HEK293 (cell line): ENCODE data around the gene TNMD.
A peak's percentile ranks its signal among the peaks of the same experiment; 100 is the strongest.

ENCODE experiments used
- CTCF ChIA-PET: fragments of 350-600 bp; formaldehyde crosslinking; extraction: SDS; loops from one replicate; lab custom pipeline; 2021; ENCODE audit warnings: antibody characterized with exemption; lab: Yijun Ruan, JAX
- POLR2A ChIA-PET: fragments of 300-600 bp; formaldehyde crosslinking; extraction: SDS; loops from one replicate; lab custom pipeline; 2020; ENCODE audit warnings: antibody characterized with exemption, inconsistent platforms; lab: Yijun Ruan, JAX
- H3K27ac ChIP-seq: fragments of 200-500 bp; sonication (Bioruptor generic); 2 replicates; pipeline ENCODE4 v1.5.1; 2014; ENCODE audit warnings: low read depth, low read length, control low read depth, inconsistent platforms; ENCODE audit errors: extremely low read depth
- H3K36me3 ChIP-seq, 2 experiments: fragments of 200-500 bp in 1 of 2; sonication (Bioruptor generic) in 1 of 2; 1 replicate in 1 of 2; 2 replicates in 1 of 2; pipeline ENCODE4 v1.5.1; 2014 to 2017; ENCODE audit warnings: inconsistent platforms in 2 of 2, low read length in 2 of 2; ENCODE audit not compliant: control insufficient read depth in 2 of 2, insufficient read depth in 1 of 2
- H3K4me1 ChIP-seq: fragments of 200-500 bp; sonication (Bioruptor generic); 2 replicates; pipeline ENCODE4 v1.5.1; 2014; ENCODE audit warnings: mild to moderate bottlenecking, low read length, inconsistent platforms; ENCODE audit not compliant: control insufficient read depth, insufficient read depth
- H3K4me3 ChIP-seq: 2 replicates; pipeline ENCODE4 v1.5.1; 2011; ENCODE audit warnings: low read depth, mild to moderate bottlenecking, control low read depth, low read length, moderate library complexity
- H3K9me3 ChIP-seq: fragments of 200-500 bp; sonication (Bioruptor generic); 2 replicates; pipeline ENCODE4 v1.5.1; 2014; ENCODE audit warnings: low read depth, low read length, inconsistent platforms; ENCODE audit not compliant: control insufficient read depth, insufficient read depth
- BCL11B ChIP-seq: fragments of 450-650 bp; formaldehyde crosslinking; IDR thresholded peaks from 2 replicates; pipeline ENCODE4 v1.5.1; 2016; ENCODE audit warnings: low read depth, missing biosample characterization, missing genetic modification characterization
- CTCF ChIP-seq: fragments of 450-650 bp; formaldehyde crosslinking; IDR thresholded peaks from 2 replicates; pipeline ENCODE4 v1.5.1; 2016; ENCODE audit warnings: missing biosample characterization, missing genetic modification characterization
- FEZF1 ChIP-seq: fragments of 450-650 bp; formaldehyde crosslinking; IDR thresholded peaks from 2 replicates; pipeline ENCODE4 v1.5.1; 2016; ENCODE audit warnings: missing biosample characterization, missing genetic modification characterization
- PBX3 ChIP-seq: sonication (generic); formaldehyde crosslinking; IDR thresholded peaks from 2 replicates; pipeline ENCODE4 v1.8.1; 2022; ENCODE audit warnings: mild to moderate bottlenecking, moderate library complexity, missing genetic modification reagents
- SCRT1 ChIP-seq: fragments of 450-650 bp; formaldehyde crosslinking; IDR thresholded peaks from 2 replicates; pipeline ENCODE4 v1.5.1; 2016; ENCODE audit warnings: missing biosample characterization, missing genetic modification characterization, borderline replicate concordance
- SP3 ChIP-seq: fragments of 450-650 bp; formaldehyde crosslinking; IDR thresholded peaks from 2 replicates; pipeline ENCODE4 v1.5.1; 2016; ENCODE audit warnings: missing biosample characterization, missing genetic modification characterization
- ZBTB1 ChIP-seq: fragments of 450-650 bp; formaldehyde crosslinking; IDR thresholded peaks from 2 replicates; pipeline ENCODE4 v1.5.1; 2016; ENCODE audit warnings: missing biosample characterization, missing genetic modification characterization
- ZFP41 ChIP-seq: fragments of 450-650 bp; formaldehyde crosslinking; IDR thresholded peaks from 2 replicates; pipeline ENCODE4 v1.5.1; 2016; ENCODE audit warnings: missing biosample characterization, missing genetic modification characterization, borderline replicate concordance
- ZIC2 ChIP-seq: fragments of 450-650 bp; formaldehyde crosslinking; IDR thresholded peaks from 2 replicates; pipeline ENCODE4 v1.5.1; 2016; ENCODE audit warnings: missing biosample characterization, missing genetic modification characterization
- ZNF114 ChIP-seq: fragments of 450-650 bp; formaldehyde crosslinking; IDR thresholded peaks from 2 replicates; pipeline ENCODE4 v1.5.0; 2017; ENCODE audit warnings: missing biosample characterization, missing genetic modification characterization
- ZNF138 ChIP-seq: fragments of 450-650 bp; formaldehyde crosslinking; IDR thresholded peaks from 2 replicates; pipeline ENCODE4 v1.5.1; 2016; ENCODE audit warnings: missing biosample characterization, missing genetic modification characterization, borderline replicate concordance
- ZNF155 ChIP-seq: fragments of 450-650 bp; formaldehyde crosslinking; IDR thresholded peaks from 2 replicates; pipeline ENCODE4 v1.5.1; 2016; ENCODE audit warnings: missing biosample characterization, missing genetic modification characterization
- ZNF202 ChIP-seq: fragments of 450-650 bp; formaldehyde crosslinking; IDR thresholded peaks from 2 replicates; pipeline ENCODE4 v1.5.1; 2016; ENCODE audit warnings: missing biosample characterization, missing genetic modification characterization, borderline replicate concordance
- ZNF473 ChIP-seq: fragments of 450-650 bp; formaldehyde crosslinking; IDR thresholded peaks from 2 replicates; pipeline ENCODE4 v1.5.1; 2017; ENCODE audit warnings: missing biosample characterization, missing genetic modification characterization
- ZNF624 ChIP-seq: fragments of 450-650 bp; formaldehyde crosslinking; IDR thresholded peaks from 2 replicates; pipeline ENCODE4 v1.5.1; 2017; ENCODE audit warnings: missing biosample characterization, missing genetic modification characterization
- ZNF654 ChIP-seq: fragments of 450-650 bp; formaldehyde crosslinking; IDR thresholded peaks from 2 replicates; pipeline ENCODE4 v1.5.1; 2016; ENCODE audit warnings: low read depth, missing biosample characterization, missing genetic modification characterization
- ZNF692 ChIP-seq: fragments of 450-650 bp; formaldehyde crosslinking; IDR thresholded peaks from 2 replicates; pipeline ENCODE4 v1.5.1; 2016; ENCODE audit warnings: missing biosample characterization, missing genetic modification characterization
- TF ChIP-seq, protein P1 (sequence below): fragments of 450-650 bp; formaldehyde crosslinking; IDR thresholded peaks from 2 replicates; pipeline ENCODE4 v1.5.1; 2017; ENCODE audit warnings: missing biosample characterization, mild to moderate bottlenecking, missing genetic modification characterization, moderate library complexity
- TF ChIP-seq, protein P2 (sequence below): fragments of 450-650 bp; formaldehyde crosslinking; IDR thresholded peaks from 2 replicates; pipeline ENCODE4 v1.5.1; 2016; ENCODE audit warnings: missing biosample characterization, missing genetic modification characterization

The TNMD gene

DNA sequence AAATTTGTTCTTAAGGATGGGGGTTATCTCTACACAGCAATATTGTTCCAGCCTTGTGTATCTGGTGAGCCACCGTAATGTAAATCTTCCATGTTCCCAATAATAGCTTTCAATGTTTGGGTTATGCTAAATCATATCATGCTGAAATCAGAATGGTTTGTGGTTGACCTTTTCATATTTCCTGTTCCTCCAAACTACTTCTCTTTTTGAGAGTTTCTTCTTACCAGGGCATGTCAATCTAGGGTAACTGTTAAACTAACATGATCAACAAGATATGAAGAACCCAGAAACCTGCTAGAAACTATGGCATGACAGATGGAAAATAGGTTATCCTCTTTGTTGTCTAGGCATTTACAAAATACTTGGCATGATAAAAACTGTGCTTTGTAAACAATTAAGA, 22.0 kb downstream of the TNMD start:
- Histone ChIP-seq H3K9me3 (no peaks in the 10 kb centered on the region), H3K27ac (no peak overlapping the region), H3K36me3 (no peaks in the 10 kb centered on the region), H3K4me3 (no peak overlapping the region), H3K4me1 (no peaks in the 10 kb centered on the region)
- ChIA-PET CTCF (interaction anchor here (0.9 kb wide), 1 partner anchor 183 kb away, joined by 3 read pairs; no protein-coding TSS in a partner anchor), POLR2A (no interaction called here)
- TF ChIP-seq ZNF202 (tag by site-specific recombination) (no peak), ZNF114 (tag by site-specific recombination) (no peak), BCL11B (tag by site-specific recombination) (no peak), ZIC2 (no peak), SP3 (tag by site-specific recombination) (no peak), ZNF624 (tag by site-specific recombination) (no peak), ZNF692 (tag by site-specific recombination) (no peak), ZFP41 (tag by site-specific recombination) (no peak), ZNF473 (tag by site-specific recombination) (no peak), SCRT1 (tag by site-specific recombination) (no peak), CTCF (tag by site-specific recombination) (no peak), ZNF138 (tag by site-specific recombination) (no peak), ZBTB1 (tag by site-specific recombination) (no peak), ZNF155 (tag by site-specific recombination) (no peak)
- TF ChIP-seq, protein P1, sequence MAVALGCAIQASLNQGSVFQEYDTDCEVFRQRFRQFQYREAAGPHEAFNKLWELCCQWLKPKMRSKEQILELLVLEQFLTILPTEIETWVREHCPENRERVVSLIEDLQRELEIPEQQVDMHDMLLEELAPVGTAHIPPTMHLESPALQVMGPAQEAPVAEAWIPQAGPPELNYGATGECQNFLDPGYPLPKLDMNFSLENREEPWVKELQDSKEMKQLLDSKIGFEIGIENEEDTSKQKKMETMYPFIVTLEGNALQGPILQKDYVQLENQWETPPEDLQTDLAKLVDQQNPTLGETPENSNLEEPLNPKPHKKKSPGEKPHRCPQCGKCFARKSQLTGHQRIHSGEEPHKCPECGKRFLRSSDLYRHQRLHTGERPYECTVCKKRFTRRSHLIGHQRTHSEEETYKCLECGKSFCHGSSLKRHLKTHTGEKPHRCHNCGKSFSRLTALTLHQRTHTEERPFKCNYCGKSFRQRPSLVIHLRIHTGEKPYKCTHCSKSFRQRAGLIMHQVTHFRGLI (tag by site-specific recombination), result no peak

- ChIA-PET POLR2A (no interaction called here), CTCF (interaction anchor here (0.6 to 1.5 kb wide), 9 partner anchors 13 to 186 kb away, joined by 3 to 8 read pairs (median 3); no protein-coding TSS in a partner anchor)
- no peak for TF ChIP-seq PBX3 (CRISPR knock-in tag)
- TF ChIP-seq, protein P2, sequence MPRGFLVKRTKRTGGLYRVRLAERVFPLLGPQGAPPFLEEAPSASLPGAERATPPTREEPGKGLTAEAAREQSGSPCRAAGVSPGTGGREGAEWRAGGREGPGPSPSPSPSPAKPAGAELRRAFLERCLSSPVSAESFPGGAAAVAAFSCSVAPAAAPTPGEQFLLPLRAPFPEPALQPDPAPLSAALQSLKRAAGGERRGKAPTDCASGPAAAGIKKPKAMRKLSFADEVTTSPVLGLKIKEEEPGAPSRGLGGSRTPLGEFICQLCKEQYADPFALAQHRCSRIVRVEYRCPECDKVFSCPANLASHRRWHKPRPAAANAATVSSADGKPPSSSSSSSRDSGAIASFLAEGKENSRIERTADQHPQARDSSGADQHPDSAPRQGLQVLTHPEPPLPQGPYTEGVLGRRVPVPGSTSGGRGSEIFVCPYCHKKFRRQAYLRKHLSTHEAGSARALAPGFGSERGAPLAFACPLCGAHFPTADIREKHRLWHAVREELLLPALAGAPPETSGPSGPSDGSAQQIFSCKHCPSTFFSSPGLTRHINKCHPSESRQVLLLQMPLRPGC (tag by site-specific recombination), result no peak
- TF ChIP-seq FEZF1 (tag by site-specific recombination), result no peak
- TF ChIP-seq ZNF654 (tag by site-specific recombination), result 0 out of 2 replicates have a peak, but pooled peaks have one; percentile 7
- H3K27ac ChIP-seq, result no peak overlapping the region
- no peaks in the 10 kb centered on the region for H3K4me1 ChIP-seq
- no peaks in the 10 kb centered on the region for H3K9me3 ChIP-seq
- H3K36me3 ChIP-seq, result no peaks in the 10 kb centered on the region
- H3K4me3 ChIP-seq, result no peak overlapping the region
Observed at GRCh38 chrX:100609591-100609990, 24.9 kb downstream of the TNMD start.
